K562 (cell line): ENCODE data around the gene OTOP1. TPM values are rescaled to one million over a fixed set of nuclear protein-coding genes. Genes with fewer than 3 reads are reported as not detected.

ENCODE experiments used
- CBFB ChIP-seq: sonication (generic); formaldehyde crosslinking; IDR thresholded peaks from 2 replicates; pipeline ENCODE4 v1.4.0; 2020; ENCODE audit warnings: mild to moderate bottlenecking, missing genetic modification reagents
- CHD1 ChIP-seq: fragments of 200-600 bp; sonication (generic); IDR thresholded peaks from one replicate; pipeline ENCODE4 v1.6.1; 2012; ENCODE audit warnings: mild to moderate bottlenecking, moderate library complexity, low read length, inconsistent platforms
- CTCF ChIP-seq, 3 experiments: IDR thresholded peaks in 2 of 3; conservative IDR thresholded peaks in 1 of 3; 2 replicates each; pipeline ENCODE4 v1.5.1; 2011 to 2012; ENCODE audit warnings: low read length in 3 of 3, mild to moderate bottlenecking in 3 of 3, control low read depth in 2 of 3, improper control_type of control experiment in 1 of 3, inconsistent platforms in 1 of 3, low read depth in 1 of 3, mixed read lengths in 1 of 3, moderate library complexity in 1 of 3; ENCODE audit not compliant: insufficient read depth in 2 of 3
- E2F6 ChIP-seq, 2 experiments: IDR thresholded peaks; 2 replicates each; pipeline ENCODE4 v1.6.1; 2011; ENCODE audit warnings: borderline replicate concordance in 1 of 2, control low read depth in 1 of 2, low read depth in 1 of 2, low read length in 1 of 2, mild to moderate bottlenecking in 1 of 2, mixed read lengths in 1 of 2, moderate library complexity in 1 of 2; ENCODE audit not compliant: insufficient read depth in 1 of 2, insufficient read length in 1 of 2, poor library complexity in 1 of 2, severe bottlenecking in 1 of 2; ENCODE audit errors: extremely low read depth in 1 of 2
- FOSL1 ChIP-seq: fragments of 200-800 bp; sonication (Bioruptor generic); conservative IDR thresholded peaks from 2 replicates; pipeline ENCODE4 v1.6.1; 2016; ENCODE audit warnings: missing genetic modification characterization, missing compliant biosample characterization
- JUN ChIP-seq, 2 experiments: sonication (generic) in 1 of 2; formaldehyde crosslinking in 1 of 2; IDR thresholded peaks; 2 replicates each; pipeline versions ENCODE4 v1.6.1 to v1.8.0; 2012 to 2022; ENCODE audit warnings: borderline replicate concordance in 2 of 2, mild to moderate bottlenecking in 2 of 2, improper control_type of control experiment in 1 of 2, low read depth in 1 of 2, low read length in 1 of 2, missing genetic modification reagents in 1 of 2
- MITF ChIP-seq: IDR thresholded peaks from 2 replicates; pipeline ENCODE4 v1.6.1; 2014; ENCODE audit warnings: antibody characterized with exemption
- RFX5 ChIP-seq: IDR thresholded peaks from 2 replicates; pipeline ENCODE4 v1.6.1; 2011; ENCODE audit warnings: low read depth, mild to moderate bottlenecking, improper control_type of control experiment, low read length
- SPI1 ChIP-seq: IDR thresholded peaks from 2 replicates; pipeline ENCODE4 v1.6.1; 2011; ENCODE audit warnings: low read depth, low read length, control low read depth, borderline replicate concordance
- STAT5A ChIP-seq: IDR thresholded peaks from 2 replicates; pipeline ENCODE4 v1.6.1; 2012; ENCODE audit warnings: low read length, inconsistent platforms, borderline replicate concordance
- ZFPM2 ChIP-seq: fragments of 250-450 bp; sonication (Bioruptor Pico); IDR thresholded peaks from 2 replicates; pipeline ENCODE4 v1.5.1; 2022; ENCODE audit warnings: mild to moderate bottlenecking
- polyA plus RNA-seq, 8 experiments: library from polyadenylated mRNA; depleted of rRNA in 4 of 8; stranded (reverse) in 5 of 8; unstranded in 3 of 8; fragments of >200 nt; fragmentation: Nextera tagmentation in 2 of 8; fragmentation: Illumina TruSeq in 1 of 8; extraction: Ambion mirVana in 2 of 8; extraction: Trizol in 1 of 8; gene quantifications; 2 replicates each; pipeline versions ENCODE4 v1.2.1 to v1.2.3, GENCODE V29; 2011 to 2014; ENCODE audit warnings: inconsistent platforms in 1 of 8, missing spikeins in 1 of 8
- total RNA-seq, 7 experiments: library from RNA; depleted of rRNA in 6 of 7; stranded (reverse); fragments of >200 nt in 6 of 7; fragmentation: Illumina TruSeq in 2 of 7; extraction: Trizol in 2 of 7; gene quantifications; 2 replicates each; pipeline versions ENCODE4 v1.2.1 to v1.2.3, GENCODE V29; 2011 to 2021; ENCODE audit warnings: low replicate concordance in 1 of 7
- TF ChIP-seq, protein P1 (sequence below): sonication (generic); formaldehyde crosslinking; IDR thresholded peaks from 2 replicates; pipeline ENCODE4 v1.8.1; 2023; ENCODE audit warnings: missing genetic modification reagents, mild to moderate bottlenecking, borderline replicate concordance

OTOP1 gene
- total and polyA plus RNA-seq, 9 of the 15 experiments (the other 6 are each of a cell fraction or from before 2014, with no cell fraction given), result not detected

- no peak for TF ChIP-seq CHD1
- TF ChIP-seq SPI1, result no peak
- TF ChIP-seq ZFPM2 (CRISPR knock-in tag), result no peak
- peak; percentile 12; the same call in 1 of the 2 replicates for TF ChIP-seq FOSL1 (tag)
- peak; percentile 8; the same call in 1 of the 2 replicates for TF ChIP-seq JUN (IDR thresholded peaks at IDR 0.05; ENCODE audit: borderline replicate concordance, low read depth, low read length)
- no peak for TF ChIP-seq JUN (CRISPR knock-in tag; IDR thresholded peaks at IDR 0.05; ENCODE audit: borderline replicate concordance)
- TF ChIP-seq RFX5, result no peak
- TF ChIP-seq, protein P1, sequence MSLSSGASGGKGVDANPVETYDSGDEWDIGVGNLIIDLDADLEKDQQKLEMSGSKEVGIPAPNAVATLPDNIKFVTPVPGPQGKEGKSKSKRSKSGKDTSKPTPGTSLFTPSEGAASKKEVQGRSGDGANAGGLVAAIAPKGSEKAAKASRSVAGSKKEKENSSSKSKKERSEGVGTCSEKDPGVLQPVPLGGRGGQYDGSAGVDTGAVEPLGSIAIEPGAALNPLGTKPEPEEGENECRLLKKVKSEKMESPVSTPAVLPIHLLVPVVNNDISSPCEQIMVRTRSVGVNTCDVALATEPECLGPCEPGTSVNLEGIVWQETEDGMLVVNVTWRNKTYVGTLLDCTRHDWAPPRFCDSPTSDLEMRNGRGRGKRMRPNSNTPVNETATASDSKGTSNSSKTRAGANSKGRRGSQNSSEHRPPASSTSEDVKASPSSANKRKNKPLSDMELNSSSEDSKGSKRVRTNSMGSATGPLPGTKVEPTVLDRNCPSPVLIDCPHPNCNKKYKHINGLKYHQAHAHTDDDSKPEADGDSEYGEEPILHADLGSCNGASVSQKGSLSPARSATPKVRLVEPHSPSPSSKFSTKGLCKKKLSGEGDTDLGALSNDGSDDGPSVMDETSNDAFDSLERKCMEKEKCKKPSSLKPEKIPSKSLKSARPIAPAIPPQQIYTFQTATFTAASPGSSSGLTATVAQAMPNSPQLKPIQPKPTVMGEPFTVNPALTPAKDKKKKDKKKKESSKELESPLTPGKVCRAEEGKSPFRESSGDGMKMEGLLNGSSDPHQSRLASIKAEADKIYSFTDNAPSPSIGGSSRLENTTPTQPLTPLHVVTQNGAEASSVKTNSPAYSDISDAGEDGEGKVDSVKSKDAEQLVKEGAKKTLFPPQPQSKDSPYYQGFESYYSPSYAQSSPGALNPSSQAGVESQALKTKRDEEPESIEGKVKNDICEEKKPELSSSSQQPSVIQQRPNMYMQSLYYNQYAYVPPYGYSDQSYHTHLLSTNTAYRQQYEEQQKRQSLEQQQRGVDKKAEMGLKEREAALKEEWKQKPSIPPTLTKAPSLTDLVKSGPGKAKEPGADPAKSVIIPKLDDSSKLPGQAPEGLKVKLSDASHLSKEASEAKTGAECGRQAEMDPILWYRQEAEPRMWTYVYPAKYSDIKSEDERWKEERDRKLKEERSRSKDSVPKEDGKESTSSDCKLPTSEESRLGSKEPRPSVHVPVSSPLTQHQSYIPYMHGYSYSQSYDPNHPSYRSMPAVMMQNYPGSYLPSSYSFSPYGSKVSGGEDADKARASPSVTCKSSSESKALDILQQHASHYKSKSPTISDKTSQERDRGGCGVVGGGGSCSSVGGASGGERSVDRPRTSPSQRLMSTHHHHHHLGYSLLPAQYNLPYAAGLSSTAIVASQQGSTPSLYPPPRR (CRISPR knock-in tag), result no peak
- TF ChIP-seq STAT5A, result no peak
- 0 out of 6 replicates have a peak, but pooled peaks of 1 of the 3 experiments have one; percentile 5 for TF ChIP-seq CTCF (IDR thresholded peaks at IDR 0.05 in 2 of 3, conservative IDR thresholded peaks at IDR 0.05 in 1 of 3; ENCODE audit: insufficient read depth in 2 of 3, low read depth in 1 of 3, low read length in 3 of 3)
- peak in 1 of 2 experiments; percentile 56 for TF ChIP-seq E2F6 (IDR thresholded peaks at IDR 0.05; ENCODE audit: borderline replicate concordance in 1 of 2, extremely low read depth in 1 of 2, insufficient read depth in 1 of 2, insufficient read length in 1 of 2, low read depth in 1 of 2, low read length in 1 of 2, poor library complexity in 1 of 2, severe bottlenecking in 1 of 2)
- TF ChIP-seq CBFB (CRISPR knock-in tag), result no peak
- TF ChIP-seq MITF, result 0 out of 2 replicates have a peak, but pooled peaks have one; percentile 37
Observed at GRCh38 chr4:4248885-4249203, 22.1 kb upstream of the OTOP1 start (continued).
